HCT116 (cell line): ENCODE data around the gene STUM.

Experiments used
- CTCF ChIP-seq, 3 experiments: fragments of 200-600 bp in 1 of 3; sonication (generic) in 1 of 3; IDR thresholded peaks in 2 of 3; conservative IDR thresholded peaks in 1 of 3; 2 replicates each; pipeline ENCODE4 v1.5.1; 2012 to 2017; ENCODE audit warnings: low read depth in 2 of 3, low read length in 2 of 3, antibody characterized with exemption in 1 of 3, borderline replicate concordance in 1 of 3, control low read depth in 1 of 3, mild to moderate bottlenecking in 1 of 3, mixed read lengths in 1 of 3, mixed run types in 1 of 3, moderate library complexity in 1 of 3; ENCODE audit not compliant: insufficient read depth in 1 of 3
- POLR2A ChIP-seq: IDR thresholded peaks from 2 replicates; pipeline ENCODE4 v1.7.0; 2011; ENCODE audit warnings: borderline replicate concordance; ENCODE audit not compliant: insufficient read depth, insufficient read length; ENCODE audit errors: extremely low read depth
- POLR2AphosphoS5 ChIP-seq: IDR thresholded peaks from 2 replicates; pipeline ENCODE4 v1.6.1; 2011; ENCODE audit warnings: mild to moderate bottlenecking, low read depth, low read length, moderate library complexity
- RAD21 ChIP-seq: IDR thresholded peaks from 2 replicates; pipeline ENCODE4 v1.6.1; 2012; ENCODE audit warnings: low read depth, mild to moderate bottlenecking
- REST ChIP-seq: IDR thresholded peaks from 2 replicates; pipeline ENCODE4 v1.6.1; 2012; ENCODE audit warnings: low read depth

GRCh38 chr1:226529891-226530290, 18.7 kb upstream of the STUM start:
- TF ChIP-seq RAD21 (no peak), CTCF (IDR thresholded peaks at IDR 0.05 in 2 of 3, conservative IDR thresholded peaks at IDR 0.05 in 1 of 3; ENCODE audit: borderline replicate concordance in 1 of 3, insufficient read depth in 1 of 3, low read depth in 2 of 3, low read length in 2 of 3) (no peak), POLR2AphosphoS5 (no peak), POLR2A (no peak), REST (no peak)
